Effector memory CD4-positive, alpha-beta T cell (primary cell): ENCODE measurements around the gene SGK2.
"Not testable (repeated sequence)": the region's sequence is repeated elsewhere in the genome, so short reads cannot be mapped to it uniquely, and the experiment has no call there.

ENCODE experiments used
- DNase-seq, 3 donors: peaks; one replicate each; pipeline ENCODE4 v3.0.0-alpha.2; 2020
- H3K27ac ChIP-seq: 2 replicates; pipeline ENCODE4 v1.7.0; 2013; ENCODE audit warnings: mild to moderate bottlenecking, low read length, moderate library complexity; ENCODE audit not compliant: insufficient read depth, poor library complexity, severe bottlenecking
- H3K27me3 ChIP-seq: replicated peaks from 2 replicates; pipeline ENCODE4 v1.7.0; 2013; ENCODE audit warnings: mild to moderate bottlenecking, low read length; ENCODE audit not compliant: insufficient read depth, control insufficient read depth, poor library complexity, severe bottlenecking
- H3K36me3 ChIP-seq: 2 replicates; pipeline ENCODE4 v1.7.0; 2013; ENCODE audit warnings: mild to moderate bottlenecking, low read length, moderate library complexity; ENCODE audit not compliant: control insufficient read depth, insufficient read depth
- H3K4me1 ChIP-seq: 2 replicates; pipeline ENCODE4 v1.7.0; 2013; ENCODE audit warnings: low read length, mild to moderate bottlenecking; ENCODE audit not compliant: control insufficient read depth, insufficient read depth, poor library complexity, severe bottlenecking
- H3K4me3 ChIP-seq: 2 replicates; pipeline ENCODE4 v1.7.0; 2013; ENCODE audit warnings: low read length, low read depth, mild to moderate bottlenecking; ENCODE audit not compliant: insufficient read depth, poor library complexity, severe bottlenecking
- H3K9me3 ChIP-seq: 2 replicates; pipeline ENCODE4 v1.7.0; 2013; ENCODE audit warnings: mild to moderate bottlenecking, low read length, moderate library complexity; ENCODE audit not compliant: control insufficient read depth

The SGK2 gene

GRCh38 chr20:43590392-43591303 is 31.8 kb downstream of the SGK2 start, which contains the start of gene IFT52:
Gene IFT52, plus strand, starts transcription at chr20:43590937. Its CDS starts 3,762 bp downstream, at chr20:43594699.
- no peaks in the 10 kb centered on the region for H3K9me3 ChIP-seq
- H3K27ac ChIP-seq = peak within 1 kb of the TSS; percentile 76
- H3K36me3 ChIP-seq = no peaks in the 10 kb centered on the region
- peak within 1 kb of the TSS; percentile 62 for H3K4me3 ChIP-seq
- peak; percentile 63 to 79 (median 75) for DNase-seq
- peaks cover 3% of the 10 kb centered on the region for H3K4me1 ChIP-seq
- H3K27me3 ChIP-seq = no peaks in the 10 kb centered on the region

- not testable (repeated sequence) for H3K27me3 ChIP-seq, DNase-seq, H3K27ac ChIP-seq, H3K4me1 ChIP-seq, H3K4me3 ChIP-seq, H3K9me3 ChIP-seq
- H3K36me3 ChIP-seq = peaks cover 11% of the 10 kb centered on the region
Observed at GRCh38 chr20:43601960-43602359, 43.1 kb downstream of the SGK2 start.

- DNase-seq = no peak
- H3K4me1 ChIP-seq = no peaks in the 10 kb centered on the region
- H3K9me3 ChIP-seq = no peaks in the 10 kb centered on the region
- no peak overlapping the region for H3K4me3 ChIP-seq
- H3K27me3 ChIP-seq = no peaks in the 10 kb centered on the region
- H3K27ac ChIP-seq = no peak overlapping the region
- peaks cover 11% of the 10 kb centered on the region for H3K36me3 ChIP-seq
Observed at GRCh38 chr20:43603124-43603523, 44.3 kb downstream of the SGK2 start.

DNA sequence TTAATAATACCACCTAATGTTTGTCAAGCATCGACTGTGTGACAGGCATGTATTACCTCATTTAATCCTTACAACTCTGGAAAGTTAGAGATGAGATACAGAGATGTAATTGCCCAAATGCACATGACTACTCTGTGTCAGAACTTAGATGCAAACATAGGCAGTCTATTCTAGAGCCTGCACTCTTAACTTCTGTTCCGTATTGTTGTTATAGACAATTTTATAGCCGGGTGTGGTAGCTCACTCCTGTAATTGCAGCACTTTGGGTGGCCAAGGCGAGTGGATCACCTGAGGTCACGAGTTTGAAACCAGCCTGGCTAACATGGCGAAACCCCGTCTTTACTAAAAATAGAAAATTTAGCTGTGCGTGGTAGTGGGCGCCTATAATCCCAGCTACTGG is 46.9 kb downstream of the SGK2 start:
- no peak for DNase-seq

GRCh38 chr20:43607278-43607677 is 48.5 kb downstream of the SGK2 start:
- not testable (repeated sequence) for H3K4me3 ChIP-seq, H3K4me1 ChIP-seq, DNase-seq, H3K27ac ChIP-seq, H3K9me3 ChIP-seq, H3K27me3 ChIP-seq
- H3K36me3 ChIP-seq = peaks cover 11% of the 10 kb centered on the region

More for the DNA sequence above, 46.9 kb downstream of the SGK2 start:
- Histone ChIP-seq H3K9me3 (no peaks in the 10 kb centered on the region), H3K36me3 (peaks cover 11% of the 10 kb centered on the region), H3K4me1 (no peaks in the 10 kb centered on the region), H3K27ac (no peak overlapping the region), H3K27me3 (no peaks in the 10 kb centered on the region), H3K4me3 (no peak overlapping the region)

- Histone ChIP-seq H3K27me3 (no peaks in the 10 kb centered on the region), H3K9me3 (no peaks in the 10 kb centered on the region), H3K36me3 (peaks cover 7% of the 10 kb centered on the region), H3K27ac (no peak overlapping the region), H3K4me3 (no peak overlapping the region), H3K4me1 (no peaks in the 10 kb centered on the region)
- DNase-seq = no peak
Observed at GRCh38 chr20:43631598-43631997, 72.8 kb downstream of the SGK2 start.
